IPS-20b (cell line): ENCODE results near the gene ACAP3.

Experiments
- H3K27ac ChIP-seq: one replicate; pipeline ENCODE4 v1.5.1; 2013; ENCODE audit warnings: low read length
- H3K27me3 ChIP-seq: 2 replicates; pipeline ENCODE4 v1.6.1; 2013; ENCODE audit warnings: mild to moderate bottlenecking, low read length, inconsistent platforms; ENCODE audit not compliant: insufficient read depth
- H3K36me3 ChIP-seq: 2 replicates; pipeline ENCODE4 v1.6.1; 2013; ENCODE audit warnings: low read depth, mild to moderate bottlenecking, inconsistent platforms, low read length, moderate library complexity; ENCODE audit not compliant: insufficient read depth
- H3K4me1 ChIP-seq: 2 replicates; pipeline ENCODE4 v1.6.1; 2013; ENCODE audit warnings: mild to moderate bottlenecking, control low read depth, inconsistent platforms, low read length, moderate library complexity; ENCODE audit not compliant: insufficient read depth
- H3K4me3 ChIP-seq: 2 replicates; pipeline ENCODE4 v1.5.1; 2013; ENCODE audit warnings: mild to moderate bottlenecking, low read length, inconsistent platforms
- H3K9ac ChIP-seq: 2 replicates; pipeline ENCODE4 v1.6.1; 2013; ENCODE audit warnings: low read depth, mild to moderate bottlenecking, inconsistent platforms, low read length, moderate library complexity
- H3K9me3 ChIP-seq: 2 replicates; pipeline ENCODE4 v1.6.1; 2013; ENCODE audit warnings: mild to moderate bottlenecking, low read depth, low read length, inconsistent platforms; ENCODE audit not compliant: insufficient read depth

Gene ACAP3, protein sequence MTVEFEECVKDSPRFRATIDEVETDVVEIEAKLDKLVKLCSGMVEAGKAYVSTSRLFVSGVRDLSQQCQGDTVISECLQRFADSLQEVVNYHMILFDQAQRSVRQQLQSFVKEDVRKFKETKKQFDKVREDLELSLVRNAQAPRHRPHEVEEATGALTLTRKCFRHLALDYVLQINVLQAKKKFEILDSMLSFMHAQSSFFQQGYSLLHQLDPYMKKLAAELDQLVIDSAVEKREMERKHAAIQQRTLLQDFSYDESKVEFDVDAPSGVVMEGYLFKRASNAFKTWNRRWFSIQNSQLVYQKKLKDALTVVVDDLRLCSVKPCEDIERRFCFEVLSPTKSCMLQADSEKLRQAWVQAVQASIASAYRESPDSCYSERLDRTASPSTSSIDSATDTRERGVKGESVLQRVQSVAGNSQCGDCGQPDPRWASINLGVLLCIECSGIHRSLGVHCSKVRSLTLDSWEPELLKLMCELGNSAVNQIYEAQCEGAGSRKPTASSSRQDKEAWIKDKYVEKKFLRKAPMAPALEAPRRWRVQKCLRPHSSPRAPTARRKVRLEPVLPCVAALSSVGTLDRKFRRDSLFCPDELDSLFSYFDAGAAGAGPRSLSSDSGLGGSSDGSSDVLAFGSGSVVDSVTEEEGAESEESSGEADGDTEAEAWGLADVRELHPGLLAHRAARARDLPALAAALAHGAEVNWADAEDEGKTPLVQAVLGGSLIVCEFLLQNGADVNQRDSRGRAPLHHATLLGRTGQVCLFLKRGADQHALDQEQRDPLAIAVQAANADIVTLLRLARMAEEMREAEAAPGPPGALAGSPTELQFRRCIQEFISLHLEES

DNA sequence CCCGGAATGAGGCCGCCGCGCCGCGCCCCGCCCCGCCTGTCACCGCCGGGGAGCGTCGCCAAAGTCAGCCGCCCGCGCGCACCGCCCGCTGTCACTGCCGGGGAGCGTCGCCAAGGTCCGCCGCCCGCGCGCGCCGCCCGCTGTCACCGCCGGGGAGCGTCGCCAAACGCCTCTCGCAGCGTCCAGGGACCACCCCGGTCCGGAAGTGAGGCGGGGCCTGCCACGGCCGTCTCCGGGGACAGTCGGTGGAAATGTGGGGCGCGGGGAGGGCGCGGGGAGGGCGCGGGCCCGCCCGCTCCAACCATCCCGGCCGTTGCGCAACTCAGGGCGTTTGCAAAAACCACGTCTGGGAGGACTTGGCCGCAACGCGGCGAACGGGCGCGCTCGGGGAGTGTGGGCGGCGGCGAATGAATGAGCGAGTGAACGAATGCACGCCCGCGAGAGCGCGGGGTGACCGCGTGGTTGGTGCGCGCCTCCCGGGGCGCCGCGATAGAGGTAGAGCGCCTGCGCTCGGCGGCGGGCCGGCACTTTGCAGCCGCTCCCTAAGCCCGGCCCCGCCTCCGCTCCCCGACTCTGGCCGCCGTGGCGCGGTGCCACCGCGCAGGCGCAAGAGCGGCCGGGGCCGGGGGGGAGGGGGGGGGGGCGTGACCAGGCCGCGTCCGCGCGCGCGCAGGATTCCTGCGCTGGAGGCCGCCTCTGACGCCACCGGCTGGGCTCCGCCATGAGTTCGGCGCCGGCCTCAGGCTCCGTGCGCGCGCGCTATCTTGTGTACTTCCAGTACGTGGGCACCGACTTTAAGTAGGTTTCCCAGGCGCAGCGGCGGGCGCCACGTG lies at the start of gene ACAP3, which contains the start of gene PUSL1:
TSS of gene ACAP3 (minus strand) at position 8 of the 833 bp plus-strand sequence. CDS start 115 bp downstream, outside the sequence.
TSS of gene PUSL1 (plus strand) at position 675 of the 833 bp plus-strand sequence. CDS start at position 722, 47 bp downstream.
- no peaks in the 10 kb centered on the region for H3K9me3 ChIP-seq
- H3K27ac ChIP-seq = no peak within 1 kb of the TSS
- peak within 1 kb of the TSS; percentile 81 for H3K4me3 ChIP-seq
- peaks cover 8% of the 10 kb centered on the region; the same call in 1 of the 2 replicates for H3K27me3 ChIP-seq
- H3K4me1 ChIP-seq = peaks cover 15% of the 10 kb centered on the region
- peak within 1 kb of the TSS; percentile 73 for H3K9ac ChIP-seq
- H3K36me3 ChIP-seq = peaks cover 26% of the 10 kb centered on the region

DNA sequence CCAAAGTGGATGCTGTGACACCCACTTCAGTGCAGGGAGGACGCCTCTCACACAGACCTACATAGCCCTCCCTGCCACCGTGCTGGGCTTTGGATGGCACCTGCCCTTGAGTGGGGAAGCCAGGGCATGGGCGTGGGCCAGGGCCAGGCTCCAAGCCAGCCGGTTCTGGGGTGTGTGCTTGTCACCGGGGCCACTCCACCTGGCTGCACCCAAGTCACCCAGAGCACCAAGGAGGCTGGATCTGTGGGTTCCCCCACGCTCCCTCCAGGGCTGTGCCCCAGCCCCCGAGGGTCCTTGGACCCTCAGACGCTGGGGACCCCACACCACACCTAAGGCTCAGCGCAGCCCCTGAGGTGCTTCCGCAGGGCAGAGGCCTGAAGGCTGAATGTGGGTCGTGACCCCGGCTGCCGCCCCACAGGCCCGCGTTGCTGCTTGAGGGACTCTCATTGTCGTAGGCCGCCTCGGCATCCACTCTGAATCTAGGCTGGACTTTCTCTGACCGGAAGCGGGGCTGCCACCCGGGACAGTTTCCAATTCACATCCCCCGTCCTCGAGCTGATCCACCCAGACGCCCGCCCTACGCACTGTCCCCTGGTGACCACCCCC lies 49.2 kb upstream of the ACAP3 start:
- Histone ChIP-seq H3K36me3 (no peaks in the 10 kb centered on the region), H3K27ac (no peak overlapping the region), H3K4me3 (no peak overlapping the region), H3K9me3 (no peaks in the 10 kb centered on the region), H3K27me3 (peaks cover 22% of the 10 kb centered on the region), H3K9ac (no peak overlapping the region), H3K4me1 (peaks cover 17% of the 10 kb centered on the region)

DNA sequence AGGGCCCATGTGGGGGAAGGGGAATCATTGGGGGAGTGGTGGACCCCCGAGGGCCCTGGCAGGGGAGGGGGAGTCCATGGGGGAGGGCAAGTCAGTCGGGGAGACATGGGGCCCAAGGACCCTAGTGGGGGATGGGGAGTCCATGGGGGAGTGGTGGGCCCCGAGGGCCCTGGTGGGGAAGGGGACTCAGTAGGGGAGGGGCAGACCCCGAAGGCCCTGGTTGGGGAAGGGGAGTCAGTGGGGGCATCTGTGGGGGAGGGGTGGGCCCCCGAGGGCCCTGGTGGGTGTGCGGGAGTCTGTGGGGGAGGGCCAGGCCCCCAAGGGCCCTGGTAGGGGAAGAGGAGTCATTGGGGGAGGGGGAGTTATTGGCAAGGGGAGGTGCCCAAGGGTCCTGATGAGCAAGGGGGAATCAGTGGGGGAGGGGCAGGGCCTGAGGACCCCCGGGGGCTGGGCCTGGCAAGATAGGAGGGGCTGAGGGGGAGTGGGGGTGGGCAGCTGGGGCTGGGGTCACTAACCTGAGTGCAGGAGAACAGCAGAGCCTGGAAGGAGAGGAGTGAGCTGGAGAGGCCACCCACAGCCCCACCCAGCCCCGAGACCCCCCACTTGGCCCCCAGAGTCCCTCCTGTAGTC lies 48.6 kb upstream of the ACAP3 start:
- H3K36me3 ChIP-seq = no peaks in the 10 kb centered on the region
- H3K4me1 ChIP-seq = peaks cover 16% of the 10 kb centered on the region
- no peak overlapping the region for H3K9ac ChIP-seq
- H3K4me3 ChIP-seq = no peak overlapping the region
- H3K27ac ChIP-seq = no peak overlapping the region
- no peaks in the 10 kb centered on the region for H3K9me3 ChIP-seq
- peaks cover 22% of the 10 kb centered on the region for H3K27me3 ChIP-seq

DNA sequence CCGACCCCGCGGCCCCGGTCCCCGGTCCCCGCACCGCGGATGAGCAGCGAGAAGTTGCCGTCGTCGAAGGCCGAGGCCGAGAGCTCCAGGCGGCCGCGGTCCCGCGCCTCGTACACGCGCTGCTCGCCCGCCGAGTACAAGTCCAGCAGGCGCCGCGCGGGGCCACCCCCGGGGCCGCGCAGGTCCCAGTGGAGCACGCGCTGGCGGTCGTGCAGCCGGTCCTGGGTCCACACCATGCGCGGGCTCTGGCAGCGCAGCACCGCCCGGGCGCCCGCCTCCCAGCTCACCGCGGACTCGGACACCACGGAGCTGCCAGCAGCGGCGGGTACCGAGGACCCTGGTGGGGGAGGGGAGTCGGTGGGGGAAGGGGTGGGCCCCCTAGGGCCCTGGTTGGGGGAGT lies 47.7 kb upstream of the ACAP3 start:
- H3K4me3 ChIP-seq = no peak overlapping the region
- H3K36me3 ChIP-seq = no peaks in the 10 kb centered on the region
- peaks cover 22% of the 10 kb centered on the region for H3K27me3 ChIP-seq
- peaks cover 12% of the 10 kb centered on the region; the same call in 1 of the 2 replicates for H3K4me1 ChIP-seq
- no peak overlapping the region for H3K9ac ChIP-seq
- H3K27ac ChIP-seq = no peak overlapping the region
- no peaks in the 10 kb centered on the region for H3K9me3 ChIP-seq

DNA sequence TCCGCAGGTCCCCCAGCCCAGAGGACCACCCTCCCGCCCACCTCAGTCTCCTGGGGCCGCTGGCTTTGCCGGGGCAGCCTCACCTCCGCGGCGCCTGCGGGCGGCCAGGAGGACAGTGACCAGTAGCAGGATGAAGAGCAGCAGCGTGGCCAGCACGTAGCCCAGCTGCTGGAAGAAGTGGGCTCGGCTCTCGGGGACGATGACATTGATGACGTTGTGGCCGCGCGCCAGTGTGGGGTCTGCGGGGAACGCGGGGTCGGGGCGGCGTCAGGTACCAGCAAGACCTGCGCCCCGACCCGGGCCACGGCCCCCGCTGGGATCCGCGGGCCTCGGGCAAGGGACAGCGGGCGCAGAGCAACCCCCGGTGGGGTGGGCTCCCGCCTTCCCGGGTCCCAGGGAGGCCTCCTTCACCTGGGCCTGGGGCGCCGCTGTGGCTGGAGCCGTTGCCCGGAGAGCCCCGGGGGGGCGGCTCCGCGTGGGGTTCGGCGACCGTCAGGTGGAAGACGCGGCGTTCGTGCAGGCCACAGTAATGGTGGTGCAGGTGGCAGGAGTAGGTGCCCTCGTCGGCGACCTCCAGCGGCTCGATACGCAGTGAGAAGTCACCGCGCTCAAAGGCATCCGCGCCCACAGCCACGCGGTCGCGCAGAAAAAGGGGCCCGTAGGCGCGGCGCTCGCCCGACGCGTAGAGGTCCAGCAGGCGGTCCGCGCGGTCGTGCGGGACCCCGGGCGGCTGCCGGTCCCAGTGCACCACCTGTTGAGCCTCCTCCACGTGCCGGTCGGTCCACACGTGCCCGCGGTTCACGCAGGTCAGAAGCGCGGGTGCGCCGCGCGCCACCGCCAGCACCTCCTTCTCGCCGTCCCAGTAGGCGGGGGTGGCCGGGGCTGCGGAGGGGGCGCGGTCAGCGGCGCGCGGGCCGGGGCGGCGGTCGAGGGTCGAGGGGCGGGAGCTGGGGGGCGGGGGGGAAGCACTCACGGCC lies 46.8 kb upstream of the ACAP3 start:
- H3K4me3 ChIP-seq = peak overlapping the region; percentile 59; the same call in 1 of the 2 replicates
- peaks cover 12% of the 10 kb centered on the region; the same call in 1 of the 2 replicates for H3K4me1 ChIP-seq

DNA sequence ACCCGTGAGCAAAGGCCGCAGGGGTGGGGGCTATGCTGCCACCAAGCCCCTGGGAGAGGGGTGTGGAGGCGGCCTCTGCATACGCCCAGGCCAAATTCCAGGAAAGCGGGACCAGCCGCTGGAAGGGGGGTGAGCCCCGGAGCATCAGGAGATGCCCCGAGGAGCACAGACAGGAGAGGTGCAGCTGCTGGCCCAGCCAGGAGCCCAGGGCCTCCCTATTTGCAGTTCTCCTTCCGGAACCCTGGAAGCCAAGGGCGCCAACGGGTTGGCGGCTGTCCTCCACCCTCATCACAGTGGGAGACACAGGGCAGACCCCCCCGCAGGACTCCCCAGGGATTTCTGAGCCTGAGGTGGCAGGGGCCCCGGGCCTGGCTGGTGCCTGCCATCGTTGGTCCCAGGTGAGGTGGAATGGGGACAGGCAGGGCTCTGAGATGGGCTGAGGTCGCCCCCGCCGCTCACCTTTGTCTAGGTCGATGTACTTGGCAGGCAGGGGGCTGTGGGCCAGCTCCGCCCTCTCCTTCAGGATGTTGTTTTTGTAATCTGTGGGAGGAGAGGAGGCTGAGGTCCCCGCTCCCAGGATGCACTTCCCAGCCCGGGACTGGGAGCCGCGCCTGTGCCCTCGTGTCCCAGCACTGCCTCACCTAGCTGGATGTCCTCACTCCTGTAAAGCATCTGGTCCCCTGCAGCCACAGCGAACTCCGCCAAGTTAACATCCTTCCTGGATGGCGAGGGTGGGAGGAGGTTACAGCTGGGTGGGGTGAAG lies 45.8 kb upstream of the ACAP3 start:
- peaks cover 22% of the 10 kb centered on the region for H3K27me3 ChIP-seq
- H3K27ac ChIP-seq = no peak overlapping the region
- no peaks in the 10 kb centered on the region for H3K9me3 ChIP-seq
- H3K9ac ChIP-seq = peak overlapping the region; percentile 63; the same call in 1 of the 2 replicates
- peaks cover 7% of the 10 kb centered on the region; the same call in 1 of the 2 replicates for H3K4me1 ChIP-seq
- no peaks in the 10 kb centered on the region for H3K36me3 ChIP-seq
- peak overlapping the region; percentile 59; the same call in 1 of the 2 replicates for H3K4me3 ChIP-seq

More for the DNA sequence above, 46.8 kb upstream of the ACAP3 start:
- H3K27ac ChIP-seq = no peak overlapping the region
- peaks cover 22% of the 10 kb centered on the region for H3K27me3 ChIP-seq
- H3K9me3 ChIP-seq = no peaks in the 10 kb centered on the region
- no peaks in the 10 kb centered on the region for H3K36me3 ChIP-seq
- H3K9ac ChIP-seq = peak overlapping the region; percentile 63; the same call in 1 of the 2 replicates

DNA sequence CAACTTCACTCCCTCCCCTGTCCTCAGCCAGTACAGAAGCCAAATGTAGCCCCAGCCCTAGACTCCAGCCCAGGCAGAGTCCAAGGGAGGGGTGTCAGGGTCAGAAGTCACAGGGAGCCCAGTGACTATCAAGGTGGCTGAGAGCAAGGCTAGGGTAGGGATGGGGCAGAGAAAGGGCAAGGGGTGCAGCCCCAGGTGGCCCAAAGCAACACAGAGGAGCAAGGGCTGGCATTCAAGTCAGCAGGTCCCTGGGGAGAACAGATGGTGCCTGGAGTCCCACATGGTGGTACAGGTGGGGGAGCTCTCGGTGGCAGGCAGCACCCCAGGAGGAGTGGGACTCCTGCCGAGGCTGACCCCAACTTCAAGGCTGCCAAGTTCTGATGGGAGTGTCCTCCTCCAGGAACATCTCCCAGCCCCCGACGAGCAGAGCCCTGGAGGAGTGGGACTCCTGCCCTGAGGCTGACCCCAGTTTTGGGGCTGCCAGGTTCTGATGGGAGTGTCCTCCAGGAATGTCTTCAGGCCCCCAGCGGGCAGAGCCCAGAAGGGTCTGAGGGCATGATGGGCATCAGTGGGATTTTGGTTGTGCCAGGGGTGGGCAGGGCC lies 45.2 kb upstream of the ACAP3 start:
- Histone ChIP-seq H3K27me3 (peaks cover 22% of the 10 kb centered on the region), H3K36me3 (no peaks in the 10 kb centered on the region), H3K9me3 (no peaks in the 10 kb centered on the region), H3K27ac (no peak overlapping the region), H3K4me3 (no peak overlapping the region), H3K4me1 (peaks cover 5% of the 10 kb centered on the region; the same call in 1 of the 2 replicates), H3K9ac (peak overlapping the region; percentile 63; the same call in 1 of the 2 replicates)

DNA sequence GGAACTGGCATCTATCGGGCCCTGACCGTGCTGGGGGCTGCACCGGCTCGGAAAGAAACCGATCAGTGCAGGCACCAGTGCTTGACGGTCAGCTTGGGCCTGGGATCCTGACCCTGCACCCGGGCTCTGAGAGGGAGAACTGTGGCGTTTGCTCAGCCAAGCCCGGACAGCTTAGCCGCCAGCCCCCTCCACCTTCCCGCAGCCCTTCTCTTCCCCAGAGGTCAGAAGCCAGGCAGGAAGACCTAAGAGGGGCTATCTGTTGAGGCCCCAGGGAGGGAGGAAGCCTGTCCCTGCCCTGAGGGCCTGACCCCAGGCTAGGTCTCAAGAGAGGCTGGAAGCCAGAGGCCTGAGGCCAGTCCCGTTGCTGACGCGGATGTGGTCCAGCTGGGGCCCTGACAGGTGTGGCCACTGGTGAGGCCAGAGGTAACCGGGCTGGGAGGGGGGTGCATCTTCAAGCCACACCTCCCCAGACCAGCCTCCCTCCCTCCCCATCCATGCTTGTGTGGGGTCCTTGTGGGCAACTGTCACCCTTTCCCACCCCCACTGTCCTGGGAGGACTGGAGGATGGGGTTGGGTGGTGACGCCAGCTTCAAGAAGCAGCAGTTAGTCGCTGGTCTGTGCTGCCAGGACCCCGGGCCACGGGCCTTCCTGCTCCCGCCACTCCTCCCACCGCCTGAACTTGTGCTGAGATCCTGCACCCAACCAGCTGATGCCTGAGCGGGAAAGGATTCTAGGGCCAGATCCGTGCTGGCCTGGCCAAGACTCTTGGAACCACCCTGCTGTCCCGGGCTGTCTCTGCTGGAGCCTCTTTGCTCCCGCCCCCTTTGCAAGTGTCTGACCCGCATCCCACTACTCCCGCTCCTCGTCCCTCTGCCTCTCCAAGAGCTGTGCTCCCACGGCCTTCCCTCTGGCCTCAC lies 44.0 kb upstream of the ACAP3 start:
- Histone ChIP-seq H3K4me1 (peaks cover 2% of the 10 kb centered on the region; the same call in 1 of the 2 replicates), H3K9me3 (no peaks in the 10 kb centered on the region), H3K27me3 (peaks cover 22% of the 10 kb centered on the region), H3K27ac (no peak overlapping the region), H3K4me3 (peak overlapping the region; percentile 47; the same call in 1 of the 2 replicates), H3K36me3 (no peaks in the 10 kb centered on the region), H3K9ac (peak overlapping the region; percentile 48; the same call in 1 of the 2 replicates)
